PC-9 (cell line): ENCODE results near the gene SSH3. TPM values are rescaled to one million over a fixed set of nuclear protein-coding genes. Genes with fewer than 3 reads are reported as not detected.

ENCODE experiments used
- BruUV-seq: library from RNA; stranded (reverse); fragments of 400-500 nt; replicated peaks from 2 replicates; lab custom pipeline; 2021; lab: Mats Ljungman, UMichigan
- CTCF ChIA-PET: fragments of 300-600 bp; sonication (Branson Sonifier 250); formaldehyde crosslinking; loops from one replicate; lab custom pipeline; 2022; ENCODE audit warnings: antibody characterized with exemption; lab: Charles Lee
- POLR2A ChIA-PET: fragments of 300-600 bp; sonication (Branson Sonifier 250); formaldehyde crosslinking; loops from one replicate; lab custom pipeline; 2022; ENCODE audit warnings: antibody characterized with exemption; ENCODE audit not compliant: unreplicated experiment; lab: Charles Lee
- DNase-seq, 2 experiments: peaks; one replicate each; pipeline versions ENCODE4 v3.0.0 to v3.0.0-alpha.2; 2015 to 2022; ENCODE audit warnings: mixed read lengths in 1 of 2
- H2AFZ ChIP-seq: fragments of 200-600 bp; sonication (generic); 2 replicates; pipeline ENCODE4 v1.8.1; 2017; ENCODE audit warnings: antibody characterized with exemption
- H3F3A ChIP-seq: fragments of 200-600 bp; sonication (generic); 2 replicates; pipeline ENCODE4 v1.8.1; 2017; ENCODE audit warnings: antibody characterized with exemption, mild to moderate bottlenecking, low read depth; ENCODE audit not compliant: insufficient read depth
- H3K27ac ChIP-seq: fragments of 200-600 bp; sonication (generic); 2 replicates; pipeline ENCODE4 v1.6.1; 2016; ENCODE audit warnings: mixed run types
- H3K27me3 ChIP-seq: fragments of 200-600 bp; sonication (generic); 2 replicates; pipeline ENCODE4 v1.6.1; 2016; ENCODE audit warnings: low read depth, mixed run types; ENCODE audit not compliant: insufficient read depth
- H3K36me3 ChIP-seq: fragments of 200-600 bp; sonication (generic); 2 replicates; pipeline ENCODE4 v1.6.1; 2016; ENCODE audit warnings: low read depth, mixed run types
- H3K4me1 ChIP-seq: fragments of 200-600 bp; sonication (generic); replicated peaks from 2 replicates; pipeline ENCODE4 v1.6.1; 2016; ENCODE audit warnings: mixed run types; ENCODE audit not compliant: insufficient read depth
- H3K4me2 ChIP-seq: fragments of 200-600 bp; sonication (generic); 2 replicates; pipeline ENCODE4 v1.6.1; 2017; ENCODE audit warnings: mixed run types
- H3K4me3 ChIP-seq: fragments of 200-600 bp; sonication (generic); 2 replicates; pipeline ENCODE4 v1.6.1; 2016; ENCODE audit warnings: mixed run types
- H3K79me2 ChIP-seq: fragments of 200-600 bp; sonication (generic); 2 replicates; pipeline ENCODE4 v1.6.1; 2017; ENCODE audit warnings: low read depth, mixed run types
- H3K9me2 ChIP-seq: fragments of 200-600 bp; sonication (generic); 2 replicates; pipeline ENCODE4 v1.8.1; 2017; ENCODE audit warnings: mild to moderate bottlenecking; ENCODE audit not compliant: insufficient read depth
- H3K9me3 ChIP-seq: fragments of 200-600 bp; sonication (generic); 2 replicates; pipeline ENCODE4 v1.8.1; 2016; ENCODE audit warnings: low read depth; ENCODE audit not compliant: insufficient read depth
- H4K20me1 ChIP-seq: fragments of 200-600 bp; sonication (generic); 2 replicates; pipeline ENCODE4 v1.8.1; 2017; ENCODE audit not compliant: insufficient read depth
- CTCF ChIP-seq: fragments of 200-600 bp; sonication (generic); conservative IDR thresholded peaks from 2 replicates; pipeline ENCODE4 v1.6.1; 2017; ENCODE audit warnings: mixed run types, antibody characterized with exemption, mild to moderate bottlenecking, moderate library complexity
- EZH2 ChIP-seq: fragments of 200-600 bp; sonication (generic); IDR thresholded peaks from 2 replicates; pipeline ENCODE4 v1.8.0; 2017; ENCODE audit warnings: antibody characterized with exemption, low read depth
- intact Hi-C: fragments of 100-400 bp; cut with micrococcal nuclease; formaldehyde crosslinking; loops from one replicate; pipeline ENCODE4 v1.10.0; 2022; ENCODE audit not compliant: unreplicated experiment
- total RNA-seq: library from RNA; stranded (reverse); gene quantifications from 2 replicates; pipeline ENCODE4 v1.2.3, GENCODE V29; 2021

SSH3 gene
- total RNA-seq, 1 experiment from 2014 or later, result 124 TPM

GRCh38 chr11:67283481-67283963, 19.8 kb upstream of the SSH3 start:
- BruUV-seq, result no TSS peak
- no peaks in the 10 kb centered on the region for H3K79me2 ChIP-seq
- H3K4me2 ChIP-seq, result no peak overlapping the region
- H4K20me1 ChIP-seq, result no peaks in the 10 kb centered on the region
- peaks cover 23% of the 10 kb centered on the region for H3F3A ChIP-seq
- ChIA-PET POLR2A (no interaction called here), CTCF (no interaction called here)
- no peak for TF ChIP-seq EZH2
- no peak for TF ChIP-seq CTCF
- H3K27ac ChIP-seq, result no peak overlapping the region
- no peak overlapping the region for H2AFZ ChIP-seq
- no peaks in the 10 kb centered on the region for H3K9me3 ChIP-seq
- H3K9me2 ChIP-seq, result no peaks in the 10 kb centered on the region
- peaks cover 8% of the 10 kb centered on the region; the same call in 1 of the 2 replicates for H3K36me3 ChIP-seq
- no peak overlapping the region for H3K4me3 ChIP-seq
- H3K27me3 ChIP-seq, result no peaks in the 10 kb centered on the region
- peaks cover 14% of the 10 kb centered on the region for H3K4me1 ChIP-seq
- intact Hi-C loops, result no loop called here
- no peak for DNase-seq

- Histone ChIP-seq H3F3A (peaks cover 25% of the 10 kb centered on the region), H3K4me1 (peaks cover 15% of the 10 kb centered on the region), H4K20me1 (no peaks in the 10 kb centered on the region), H3K4me3 (no peak overlapping the region), H3K9me2 (no peaks in the 10 kb centered on the region), H3K9me3 (no peaks in the 10 kb centered on the region), H3K79me2 (peaks cover 5% of the 10 kb centered on the region), H2AFZ (no peak overlapping the region), H3K27ac (no peak overlapping the region), H3K36me3 (peaks cover 4% of the 10 kb centered on the region; the same call in 1 of the 2 replicates), H3K27me3 (no peaks in the 10 kb centered on the region), H3K4me2 (no peak overlapping the region)
- TF ChIP-seq CTCF (no peak), EZH2 (no peak)
- CTCF ChIA-PET, result no interaction called here
- POLR2A ChIA-PET, result no interaction called here
- no TSS peak for BruUV-seq
- intact Hi-C loops, result no loop called here
- DNase-seq, result no peak
Observed at GRCh38 chr11:67284811-67285540, 18.4 kb upstream of the SSH3 start.

- H3K27ac ChIP-seq, result no peak overlapping the region
- CTCF ChIA-PET, result no interaction called here
Observed at GRCh38 chr11:67285541-67286498, 17.5 kb upstream of the SSH3 start.

More at GRCh38 chr11:67285541-67286498, 17.5 kb upstream of the SSH3 start:
- DNase-seq, result no peak
- H3K4me1 ChIP-seq, result peaks cover 24% of the 10 kb centered on the region
- H3K4me2 ChIP-seq, result no peak overlapping the region
- intact Hi-C loops, result no loop called here
- TF ChIP-seq EZH2, result no peak
- TF ChIP-seq CTCF, result no peak
- no peak overlapping the region for H3K4me3 ChIP-seq
- no peaks in the 10 kb centered on the region for H3K9me2 ChIP-seq
- BruUV-seq, result no TSS peak
- H3F3A ChIP-seq, result peaks cover 25% of the 10 kb centered on the region
- POLR2A ChIA-PET, result no interaction called here
- H3K9me3 ChIP-seq, result no peaks in the 10 kb centered on the region
- no peaks in the 10 kb centered on the region for H3K27me3 ChIP-seq
- peaks cover 14% of the 10 kb centered on the region for H3K79me2 ChIP-seq
- no peak overlapping the region for H2AFZ ChIP-seq
- H4K20me1 ChIP-seq, result no peaks in the 10 kb centered on the region
- peaks cover 4% of the 10 kb centered on the region; the same call in 1 of the 2 replicates for H3K36me3 ChIP-seq
